MM.1S (cell line): ENCODE results near the gene OSBPL2.

Experiments used
- EZH2 ChIP-seq: fragments of 300-600 bp; sonication (generic); optimal IDR thresholded peaks from 2 replicates; pipeline ENCODE3; 2017; ENCODE audit warnings: low read depth, mild to moderate bottlenecking, antibody characterized with exemption, low read length, mixed read lengths
- EZH2phosphoT487 ChIP-seq: fragments of 300-600 bp; sonication (generic); IDR thresholded peaks from 2 replicates; pipeline ENCODE4 v1.6.1; 2018; ENCODE audit warnings: antibody characterized with exemption, low read length
- TF ChIP-seq, protein P1 (sequence below): fragments of 300-600 bp; sonication (generic); IDR thresholded peaks from 2 replicates; pipeline ENCODE4 v1.5.1; 2016; ENCODE audit warnings: antibody characterized with exemption, low read length, mixed read lengths

DNA sequence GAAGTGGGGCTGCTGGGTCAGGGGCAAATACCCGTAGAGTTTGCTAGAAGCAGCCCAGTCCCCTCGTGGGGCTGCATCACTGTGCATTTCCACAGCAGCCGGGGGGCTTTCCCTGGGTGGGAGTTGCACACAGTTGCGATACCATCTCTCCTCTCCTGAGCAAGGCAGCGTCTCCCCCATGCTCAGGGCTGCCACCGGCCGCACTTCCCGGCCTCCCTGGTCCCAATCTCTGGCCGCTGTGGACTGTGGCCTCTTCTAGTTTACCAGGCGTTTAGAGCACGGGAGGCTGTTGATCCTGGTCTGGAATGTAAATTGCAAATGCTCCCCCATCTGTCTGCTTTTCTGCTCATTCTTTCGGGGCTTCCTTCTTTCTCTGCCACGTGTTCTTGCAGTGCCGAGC lies 31.1 kb downstream of the OSBPL2 start:
- TF ChIP-seq, protein P1, sequence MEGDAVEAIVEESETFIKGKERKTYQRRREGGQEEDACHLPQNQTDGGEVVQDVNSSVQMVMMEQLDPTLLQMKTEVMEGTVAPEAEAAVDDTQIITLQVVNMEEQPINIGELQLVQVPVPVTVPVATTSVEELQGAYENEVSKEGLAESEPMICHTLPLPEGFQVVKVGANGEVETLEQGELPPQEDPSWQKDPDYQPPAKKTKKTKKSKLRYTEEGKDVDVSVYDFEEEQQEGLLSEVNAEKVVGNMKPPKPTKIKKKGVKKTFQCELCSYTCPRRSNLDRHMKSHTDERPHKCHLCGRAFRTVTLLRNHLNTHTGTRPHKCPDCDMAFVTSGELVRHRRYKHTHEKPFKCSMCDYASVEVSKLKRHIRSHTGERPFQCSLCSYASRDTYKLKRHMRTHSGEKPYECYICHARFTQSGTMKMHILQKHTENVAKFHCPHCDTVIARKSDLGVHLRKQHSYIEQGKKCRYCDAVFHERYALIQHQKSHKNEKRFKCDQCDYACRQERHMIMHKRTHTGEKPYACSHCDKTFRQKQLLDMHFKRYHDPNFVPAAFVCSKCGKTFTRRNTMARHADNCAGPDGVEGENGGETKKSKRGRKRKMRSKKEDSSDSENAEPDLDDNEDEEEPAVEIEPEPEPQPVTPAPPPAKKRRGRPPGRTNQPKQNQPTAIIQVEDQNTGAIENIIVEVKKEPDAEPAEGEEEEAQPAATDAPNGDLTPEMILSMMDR, result no peak
- no peak for TF ChIP-seq EZH2
- no peak for TF ChIP-seq EZH2phosphoT487
